NCI-H2171 (cell line): Measurements from ENCODE around the gene PANK4.
A peak's percentile ranks its signal among the peaks of the same experiment; 100 is the strongest.

Source experiments
- DNase-seq: peaks from one replicate; lab custom pipeline; 2025; lab: John Stamatoyannopoulos, UW

PANK4 gene

DNA sequence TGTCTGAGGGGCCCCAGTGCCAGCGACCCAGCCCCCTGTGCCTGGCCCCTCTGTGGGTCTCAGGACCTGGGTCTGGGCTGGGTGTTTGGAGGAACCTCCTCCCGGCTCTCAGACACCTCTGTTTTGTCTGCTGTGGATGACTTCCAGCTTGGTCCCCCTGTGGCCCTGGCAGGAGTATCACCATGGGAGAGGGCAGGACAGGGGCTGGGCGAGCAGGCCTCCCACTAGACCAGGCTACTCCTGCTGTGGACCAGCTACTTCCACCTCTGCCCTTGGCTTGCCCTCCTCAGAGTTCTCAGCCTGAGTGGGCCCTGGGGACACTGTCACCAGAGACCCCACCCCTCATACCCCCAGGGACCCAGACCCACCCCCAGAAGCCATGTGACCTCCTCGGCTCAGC lies 28.5 kb downstream of the PANK4 start:
- no peak for DNase-seq

DNA sequence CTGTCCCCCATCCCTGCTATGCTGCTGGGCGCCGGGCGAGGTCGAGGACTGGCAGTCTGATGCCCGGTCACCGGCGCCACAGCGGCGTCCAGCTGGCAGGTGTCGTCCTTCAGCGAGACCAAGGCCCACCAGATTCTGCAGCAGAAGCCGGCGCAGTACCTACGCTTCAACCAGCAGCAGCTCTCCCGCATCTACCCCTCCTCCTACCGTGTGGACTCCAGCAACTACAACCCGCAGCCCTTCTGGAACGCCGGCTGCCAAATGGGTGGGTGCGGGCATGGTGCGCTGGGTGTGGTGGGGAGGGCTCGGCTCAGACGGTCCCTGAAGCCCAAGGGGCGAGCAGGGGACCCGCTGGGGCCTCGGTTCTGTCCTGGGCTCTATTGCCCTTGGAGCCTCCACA lies 29.6 kb downstream of the PANK4 start:
- no peak for DNase-seq

DNA sequence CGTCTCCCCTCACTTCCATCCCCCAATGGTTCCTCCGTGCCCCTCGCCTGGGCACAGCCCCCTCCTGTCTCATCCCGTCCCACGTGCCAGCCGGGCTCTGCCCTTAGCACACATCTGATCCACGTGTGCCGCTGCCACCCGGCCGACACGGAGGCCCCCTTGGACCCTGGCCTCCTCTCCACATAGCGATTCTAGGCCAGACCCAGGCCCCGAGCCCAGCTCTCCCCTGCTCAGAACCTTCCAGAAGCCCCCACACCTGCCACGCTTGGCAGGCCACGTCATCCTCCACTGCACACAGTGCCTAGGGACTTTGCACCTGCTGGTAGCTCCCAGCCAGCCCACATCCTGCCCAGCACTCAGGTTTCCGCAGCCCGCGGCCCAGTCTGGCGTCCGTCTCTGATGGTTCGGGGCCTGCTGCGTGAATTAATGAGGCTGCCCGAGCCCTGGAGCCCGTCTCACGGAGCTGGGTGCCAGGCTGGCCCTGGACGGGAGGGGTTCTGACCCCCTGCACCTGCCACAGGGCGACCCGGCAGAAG lies 30.2 kb downstream of the PANK4 start:
- DNase-seq = no peak

DNA sequence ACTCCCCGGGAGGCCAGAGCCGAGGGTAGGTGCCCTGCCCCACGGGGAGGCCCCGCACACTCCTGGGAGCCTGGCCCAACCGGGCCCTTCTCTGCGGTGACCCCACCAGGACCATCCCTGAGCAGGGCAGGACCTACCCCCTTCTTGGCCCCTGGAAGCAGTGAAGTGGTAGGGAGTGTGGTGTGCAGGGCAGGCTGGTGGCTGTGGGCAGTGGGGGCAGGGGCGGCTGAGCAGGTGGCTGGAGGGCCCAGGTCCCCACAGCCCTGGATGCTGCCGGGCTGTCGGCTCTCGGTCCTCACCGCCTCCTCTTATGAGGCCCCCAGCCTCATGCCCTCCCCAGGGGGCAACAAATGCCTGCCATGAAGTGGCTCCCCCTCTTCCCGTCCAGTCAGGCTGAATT lies 30.9 kb downstream of the PANK4 start:
- DNase-seq = no peak

GRCh38 chr1:2495026-2495425 lies 31.4 kb downstream of the PANK4 start:
- no peak for DNase-seq

GRCh38 chr1:2494323-2494693 lies 32.1 kb downstream of the PANK4 start:
- no peak for DNase-seq

DNA sequence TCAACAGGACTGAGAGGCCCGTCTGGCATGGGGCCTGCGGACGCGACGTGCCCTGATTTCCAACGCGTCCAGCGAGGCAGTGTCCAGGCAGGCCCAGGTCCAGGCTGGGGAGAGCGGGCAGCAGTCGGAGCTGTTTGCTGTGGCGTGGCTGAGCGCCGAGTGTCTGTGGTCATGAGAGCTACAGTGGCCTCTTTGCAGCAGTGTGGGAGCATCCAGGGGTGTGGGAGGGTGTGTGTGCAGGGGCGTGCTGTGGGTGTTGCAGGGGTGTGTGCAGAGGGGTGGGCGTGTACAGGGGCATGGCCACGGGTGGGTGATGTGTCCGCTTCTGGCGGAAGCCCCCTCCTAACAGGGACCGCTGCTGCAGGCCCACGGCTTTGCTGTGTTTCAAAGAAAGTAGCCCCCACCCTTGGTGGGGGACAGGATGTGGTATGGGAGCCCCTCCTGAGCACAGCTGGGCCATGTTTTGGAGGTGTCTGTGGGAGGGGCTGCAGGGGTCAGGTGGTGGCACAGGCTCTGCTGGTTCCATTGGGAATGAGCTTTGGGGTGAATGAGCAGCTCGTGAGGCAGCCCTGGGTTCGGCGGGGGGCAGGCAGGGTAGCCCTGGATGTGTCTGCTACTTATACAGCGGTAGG lies 32.6 kb downstream of the PANK4 start:
- no peak for DNase-seq

- DNase-seq = no peak
Measured at GRCh38 chr1:2493218-2493617, 33.2 kb downstream of the PANK4 start.

GRCh38 chr1:2492091-2492490 lies 34.3 kb downstream of the PANK4 start:
- DNase-seq = no peak

- no peak for DNase-seq
Measured at GRCh38 chr1:2489615-2490014, 36.8 kb downstream of the PANK4 start.

DNA sequence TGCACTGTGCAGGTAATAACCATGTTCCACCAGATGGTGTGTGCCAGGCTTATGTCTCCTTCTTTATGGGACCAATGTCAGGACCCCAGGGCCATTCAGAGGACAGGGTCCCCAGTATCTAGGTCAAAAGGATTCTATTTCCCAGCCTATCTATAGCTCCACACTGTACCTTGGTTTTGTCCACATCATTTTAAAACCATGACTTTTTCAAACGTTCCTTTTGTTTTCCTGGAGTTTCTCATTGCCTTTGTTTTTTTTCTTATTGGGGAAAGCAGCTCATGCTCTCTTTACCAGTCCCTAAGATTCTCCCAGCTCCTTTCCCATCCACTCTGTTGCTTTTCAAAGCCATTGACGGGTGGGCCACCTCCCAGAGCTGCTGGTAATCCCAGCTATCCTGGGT lies 37.7 kb downstream of the PANK4 start:
- no peak for DNase-seq

- DNase-seq = no peak
Measured at GRCh38 chr1:2486558-2486957, 39.8 kb downstream of the PANK4 start.

GRCh38 chr1:2486041-2486440 lies 40.4 kb downstream of the PANK4 start:
- no peak for DNase-seq

DNA sequence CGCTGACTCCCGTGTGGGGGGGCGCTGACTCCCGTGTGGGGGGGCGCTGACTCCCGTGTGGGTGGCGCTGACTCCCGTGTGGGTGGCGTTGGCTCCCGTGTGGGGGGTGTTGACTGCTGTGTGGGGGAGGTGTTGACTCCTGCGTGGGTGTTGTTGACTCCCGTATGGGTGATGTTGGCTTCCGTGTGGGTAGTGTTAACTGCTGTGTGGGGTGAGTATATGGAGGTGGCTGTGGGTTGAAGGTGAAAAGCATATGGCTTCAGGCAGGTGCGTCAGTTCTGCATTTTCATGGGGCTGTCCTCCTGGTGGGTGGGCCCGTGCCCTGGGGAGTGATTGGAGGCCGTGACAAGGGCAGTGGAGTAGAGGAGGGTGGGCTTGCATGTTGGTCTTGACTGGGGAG lies 42.4 kb downstream of the PANK4 start:
- DNase-seq = no peak

DNA sequence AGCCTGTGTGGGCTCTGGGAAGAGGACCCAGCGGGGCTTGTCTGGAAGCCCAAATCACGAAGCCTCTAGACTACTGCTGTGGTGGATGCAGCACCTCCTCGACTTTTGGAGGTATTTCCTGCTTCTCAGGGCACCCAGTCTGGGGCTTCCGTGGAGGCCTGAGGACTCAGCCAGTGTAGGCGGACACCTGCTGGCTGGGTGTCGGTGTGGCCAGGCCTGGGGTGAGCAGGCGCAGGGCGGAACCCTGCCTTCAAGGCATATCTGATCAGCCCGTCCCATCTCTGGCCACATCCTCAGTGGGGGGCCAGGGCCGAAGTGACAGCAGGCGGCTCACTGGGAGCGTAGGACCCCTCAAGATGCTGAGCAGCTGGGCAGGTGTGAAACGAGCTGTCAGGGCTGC lies 43.4 kb downstream of the PANK4 start:
- no peak for DNase-seq

DNA sequence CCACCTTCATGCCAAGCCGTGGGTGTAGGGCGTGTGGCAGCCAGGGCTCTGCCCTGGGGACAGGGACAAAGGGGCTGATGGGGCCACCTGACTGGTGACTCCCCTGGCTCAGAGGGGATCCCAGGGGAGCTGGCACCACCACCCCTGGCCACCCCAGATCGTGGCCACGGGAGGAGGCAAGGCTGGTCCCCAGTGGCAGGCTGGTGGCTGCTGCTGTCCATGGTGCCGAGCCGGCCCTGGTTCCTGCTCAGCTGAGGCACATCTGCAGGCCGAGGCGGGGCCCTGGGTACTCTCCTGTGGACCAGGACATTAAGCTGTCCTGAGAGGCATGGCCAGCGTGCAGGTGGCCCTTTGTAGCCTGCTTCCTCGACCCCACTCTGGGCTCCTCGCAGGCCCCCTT lies 43.8 kb downstream of the PANK4 start:
- DNase-seq = no peak

GRCh38 chr1:2481885-2482284 lies 44.5 kb downstream of the PANK4 start:
- no peak for DNase-seq

DNA sequence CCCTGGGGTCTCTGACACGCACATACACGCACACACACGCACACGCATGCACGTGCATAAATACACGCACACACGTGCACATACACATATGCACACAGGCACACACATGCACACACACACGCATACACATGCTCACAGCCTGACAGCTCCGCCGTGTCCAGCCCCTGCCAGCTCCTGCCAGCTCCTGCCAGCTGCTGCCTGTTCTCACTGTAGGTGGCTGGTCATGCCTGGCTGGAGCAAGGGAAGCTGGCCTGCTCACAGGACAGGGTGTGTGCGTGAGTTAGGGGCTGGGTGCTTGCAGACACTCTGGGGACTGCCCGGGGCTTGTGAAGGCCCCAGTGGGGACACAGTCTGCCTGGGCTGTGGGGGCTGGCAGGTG lies 45.4 kb downstream of the PANK4 start:
- no peak for DNase-seq

DNA sequence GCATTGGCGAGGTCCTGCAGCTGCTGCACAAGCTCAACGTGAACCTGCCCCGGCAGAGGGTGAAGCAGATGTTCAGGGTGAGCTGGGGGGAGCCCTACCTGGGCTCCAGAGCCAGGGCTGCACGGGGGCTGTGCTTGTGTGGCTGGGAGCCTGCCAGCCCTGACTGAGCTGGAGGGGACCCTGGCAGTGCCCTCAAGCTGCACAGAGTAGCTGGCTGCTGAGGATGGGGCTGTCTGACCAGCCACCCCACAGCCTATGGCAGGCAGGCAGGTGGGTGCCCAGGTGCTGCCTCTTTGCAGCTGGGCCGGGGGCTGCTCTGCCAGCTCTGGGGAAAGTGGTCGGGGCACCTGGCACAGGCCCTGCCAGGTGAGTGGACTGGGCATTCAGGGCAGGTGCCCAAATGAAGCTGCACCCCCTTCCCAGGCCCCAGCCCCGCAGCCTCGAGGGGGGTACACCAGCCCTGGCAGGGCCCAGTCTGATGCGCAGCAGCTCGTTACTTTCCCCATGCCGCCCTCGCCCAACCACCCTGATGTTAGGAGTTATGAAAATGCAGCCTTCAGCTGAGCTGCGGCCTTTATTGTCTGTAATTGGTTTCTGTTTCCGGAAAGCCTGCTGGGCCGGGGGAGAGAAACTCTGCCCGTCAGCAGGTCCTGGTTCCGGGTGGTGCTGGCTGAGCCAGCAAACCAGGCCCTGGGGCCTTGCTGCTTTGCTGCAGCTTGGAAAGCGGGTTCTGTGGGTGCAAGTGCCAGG lies 46.0 kb downstream of the PANK4 start:
- peak; percentile 64 for DNase-seq

DNA sequence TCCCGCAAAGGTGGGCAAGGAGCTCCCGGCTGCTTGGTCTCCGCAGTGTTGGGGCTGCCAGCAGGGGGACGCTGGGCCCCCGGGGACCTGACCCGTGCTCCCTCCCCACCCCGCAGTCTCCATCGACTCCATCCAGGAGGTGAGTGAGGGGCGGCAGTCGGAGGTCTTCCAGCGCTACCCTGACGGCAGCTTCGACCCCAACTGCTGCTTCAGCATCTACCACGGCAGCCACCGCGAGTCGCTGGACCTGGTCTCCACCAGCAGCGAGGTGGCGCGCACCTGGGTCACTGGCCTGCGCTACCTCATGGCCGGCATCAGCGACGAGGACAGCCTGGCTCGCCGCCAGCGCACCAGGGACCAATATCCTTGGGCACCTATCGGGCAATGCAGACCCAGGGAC lies 46.8 kb downstream of the PANK4 start:
- DNase-seq = no peak

GRCh38 chr1:2479186-2479585 lies 47.2 kb downstream of the PANK4 start:
- DNase-seq = no peak

DNA sequence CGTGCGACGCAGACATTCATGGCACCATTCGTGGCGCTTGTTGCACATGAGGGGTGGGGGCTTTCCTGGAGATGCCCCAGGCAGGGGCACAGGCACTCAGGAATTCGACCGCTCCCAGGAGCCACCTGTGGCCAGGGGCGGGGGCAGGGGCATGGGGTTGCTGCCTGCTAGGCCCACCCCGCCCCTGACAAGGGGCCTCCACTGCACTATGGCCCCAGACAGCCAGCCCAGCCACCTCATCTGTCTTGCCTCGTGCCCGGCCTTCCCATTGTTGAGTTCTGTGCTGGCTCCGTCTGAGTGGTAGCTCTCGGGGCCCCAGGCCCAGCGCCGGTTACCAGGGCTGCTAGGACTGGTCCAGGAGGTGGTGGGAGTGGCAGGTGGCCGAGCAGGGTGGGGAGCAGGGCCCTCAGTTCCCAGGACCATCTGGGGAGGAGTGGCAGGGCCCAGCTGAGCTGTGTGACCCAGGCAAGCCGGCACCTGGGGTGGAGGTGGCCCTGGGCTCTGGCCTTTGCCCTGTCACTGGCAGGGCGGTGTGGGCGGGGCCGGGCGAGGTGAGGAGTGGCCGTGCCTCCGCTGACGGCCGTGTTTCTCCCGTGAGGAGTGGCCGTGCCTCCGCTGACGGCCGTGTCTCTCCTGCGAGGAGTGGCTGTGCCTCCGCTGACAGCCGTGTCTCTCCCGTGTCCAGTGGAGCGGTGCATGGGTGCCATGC lies 48.5 kb downstream of the PANK4 start:
- DNase-seq = no peak

GRCh38 chr1:2477309-2477708 lies 49.1 kb downstream of the PANK4 start:
- no peak for DNase-seq
